ENCODE measurements around the gene TMPRSS2. TPM values are rescaled to one million over a fixed set of nuclear protein-coding genes. Genes with fewer than 3 reads are reported as not detected.

Gene TMPRSS2
- total RNA-seq, 1 donor from 2014 or later, result 0.12 TPM

DNA sequence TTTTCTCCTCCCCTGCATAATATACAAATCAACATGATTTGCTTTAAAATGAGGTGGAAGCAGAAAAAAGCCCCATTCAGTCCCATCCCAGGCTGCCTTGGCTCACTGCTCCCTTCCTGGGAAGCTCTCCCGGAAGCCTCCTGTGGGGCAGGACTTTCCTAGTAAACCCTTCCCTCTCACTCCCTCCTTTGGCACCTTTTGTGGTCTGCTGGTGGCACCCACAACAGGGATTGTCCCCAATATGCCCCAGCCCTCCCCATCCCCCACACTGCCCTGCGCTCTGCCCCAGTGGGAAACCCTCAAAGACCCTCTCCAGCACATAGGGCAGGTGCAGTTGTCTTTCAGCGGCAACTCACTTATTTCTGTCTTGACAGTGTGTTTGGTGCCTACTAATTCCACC is 1.8 kb upstream of the TMPRSS2 start:
- no peak overlapping the region for H3K27ac Mint-ChIP-seq (ENCODE audit: unreplicated experiment)
- no peaks in the 10 kb centered on the region for H3K9me3 Mint-ChIP-seq (ENCODE audit: low read depth)
- H3K4me1 Mint-ChIP-seq (ENCODE audit: low read depth), result peaks cover 8% of the 10 kb centered on the region
- DNase-seq (ENCODE audit: low spot score), result no peak
- H3K27me3 Mint-ChIP-seq (ENCODE audit: low read depth), result peaks cover 43% of the 10 kb centered on the region
- H3K4me3 Mint-ChIP-seq (ENCODE audit: unreplicated experiment), result no peak overlapping the region
- TF ChIP-seq, protein P1, sequence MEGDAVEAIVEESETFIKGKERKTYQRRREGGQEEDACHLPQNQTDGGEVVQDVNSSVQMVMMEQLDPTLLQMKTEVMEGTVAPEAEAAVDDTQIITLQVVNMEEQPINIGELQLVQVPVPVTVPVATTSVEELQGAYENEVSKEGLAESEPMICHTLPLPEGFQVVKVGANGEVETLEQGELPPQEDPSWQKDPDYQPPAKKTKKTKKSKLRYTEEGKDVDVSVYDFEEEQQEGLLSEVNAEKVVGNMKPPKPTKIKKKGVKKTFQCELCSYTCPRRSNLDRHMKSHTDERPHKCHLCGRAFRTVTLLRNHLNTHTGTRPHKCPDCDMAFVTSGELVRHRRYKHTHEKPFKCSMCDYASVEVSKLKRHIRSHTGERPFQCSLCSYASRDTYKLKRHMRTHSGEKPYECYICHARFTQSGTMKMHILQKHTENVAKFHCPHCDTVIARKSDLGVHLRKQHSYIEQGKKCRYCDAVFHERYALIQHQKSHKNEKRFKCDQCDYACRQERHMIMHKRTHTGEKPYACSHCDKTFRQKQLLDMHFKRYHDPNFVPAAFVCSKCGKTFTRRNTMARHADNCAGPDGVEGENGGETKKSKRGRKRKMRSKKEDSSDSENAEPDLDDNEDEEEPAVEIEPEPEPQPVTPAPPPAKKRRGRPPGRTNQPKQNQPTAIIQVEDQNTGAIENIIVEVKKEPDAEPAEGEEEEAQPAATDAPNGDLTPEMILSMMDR (IDR thresholded peaks at IDR 0.05), result no peak
- no peaks in the 10 kb centered on the region for H3K36me3 Mint-ChIP-seq (ENCODE audit: low read depth)

- TF ChIP-seq, protein P1 (IDR thresholded peaks at IDR 0.05), result no peak
- Mint-ChIP-seq H3K27me3 (ENCODE audit: low read depth) (peaks cover 47% of the 10 kb centered on the region), H3K27ac (ENCODE audit: unreplicated experiment) (no peak overlapping the region), H3K4me3 (ENCODE audit: unreplicated experiment) (no peak overlapping the region), H3K4me1 (ENCODE audit: low read depth) (peaks cover 8% of the 10 kb centered on the region), H3K36me3 (ENCODE audit: low read depth) (no peaks in the 10 kb centered on the region), H3K9me3 (ENCODE audit: low read depth) (no peaks in the 10 kb centered on the region)
- DNase-seq (ENCODE audit: low spot score), result no peak
These were observed 1.2 kb upstream of the TMPRSS2 start for GRCh38 chr21:41509145-41509496.

GRCh38 chr21:41508415-41509144 is 622 bp upstream of the TMPRSS2 start:
- peaks cover 8% of the 10 kb centered on the region for H3K4me1 Mint-ChIP-seq (ENCODE audit: low read depth)
- H3K9me3 Mint-ChIP-seq (ENCODE audit: low read depth), result no peaks in the 10 kb centered on the region
- TF ChIP-seq, protein P1 (IDR thresholded peaks at IDR 0.05), result no peak
- no peak overlapping the region for H3K4me3 Mint-ChIP-seq (ENCODE audit: unreplicated experiment)
- no peak for DNase-seq (ENCODE audit: low spot score)
- no peak overlapping the region for H3K27ac Mint-ChIP-seq (ENCODE audit: unreplicated experiment)
- peaks cover 50% of the 10 kb centered on the region for H3K27me3 Mint-ChIP-seq (ENCODE audit: low read depth)
- H3K36me3 Mint-ChIP-seq (ENCODE audit: low read depth), result no peaks in the 10 kb centered on the region

DNA sequence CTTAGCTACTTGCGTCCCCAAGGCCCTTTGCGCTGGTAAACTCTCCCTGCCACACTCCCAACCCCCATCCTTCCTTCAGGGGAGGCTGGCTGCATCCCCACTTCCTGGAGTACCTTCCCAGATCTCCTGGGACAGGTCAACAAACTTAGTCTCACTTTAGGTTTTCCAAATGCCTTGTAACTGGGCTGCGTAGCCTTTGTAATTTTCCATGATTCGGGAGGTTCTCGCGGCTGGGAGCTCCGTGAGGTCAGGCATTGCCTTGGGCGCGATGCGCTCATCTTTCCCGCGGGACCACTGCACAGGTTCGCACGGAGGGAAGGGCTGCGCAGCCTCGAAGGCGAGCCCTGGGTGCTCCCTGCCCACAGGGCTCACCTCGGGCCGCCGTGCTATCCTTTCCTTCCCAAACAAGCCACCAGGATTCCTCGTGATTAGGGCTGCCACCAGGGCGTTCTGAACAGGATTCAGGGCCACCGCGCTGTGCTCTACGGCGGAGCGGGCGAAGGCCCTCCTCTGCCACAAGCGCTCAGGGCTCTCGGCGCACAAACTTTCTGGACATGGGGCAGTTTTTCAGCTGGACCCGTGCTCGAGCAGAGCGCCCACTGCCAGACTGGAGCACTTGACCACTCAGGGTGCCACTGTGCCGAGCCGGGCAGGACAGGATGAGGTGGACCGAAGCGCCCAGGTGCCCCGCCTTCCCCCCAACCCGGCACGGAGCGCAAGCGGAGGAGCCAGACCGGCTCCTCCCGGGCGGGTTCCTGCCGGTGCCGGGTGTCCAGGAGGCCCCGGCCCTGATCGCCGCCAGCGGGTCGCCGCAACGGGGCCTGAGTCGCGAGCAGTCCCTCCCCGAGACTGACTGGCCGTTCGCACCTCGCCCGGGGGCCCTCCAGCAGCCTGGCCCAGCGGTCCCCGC is 1.1 kb downstream of the TMPRSS2 start:
- DNase-seq (ENCODE audit: low spot score), result no peak
- Mint-ChIP-seq H3K36me3 (ENCODE audit: low read depth) (no peaks in the 10 kb centered on the region), H3K27ac (ENCODE audit: unreplicated experiment) (no peak overlapping the region), H3K4me3 (ENCODE audit: unreplicated experiment) (peak overlapping the region; percentile 62), H3K4me1 (ENCODE audit: low read depth) (peaks cover 8% of the 10 kb centered on the region), H3K9me3 (ENCODE audit: low read depth) (no peaks in the 10 kb centered on the region), H3K27me3 (ENCODE audit: low read depth) (peaks cover 54% of the 10 kb centered on the region)
- TF ChIP-seq, protein P1 (IDR thresholded peaks at IDR 0.05), result no peak

DNA sequence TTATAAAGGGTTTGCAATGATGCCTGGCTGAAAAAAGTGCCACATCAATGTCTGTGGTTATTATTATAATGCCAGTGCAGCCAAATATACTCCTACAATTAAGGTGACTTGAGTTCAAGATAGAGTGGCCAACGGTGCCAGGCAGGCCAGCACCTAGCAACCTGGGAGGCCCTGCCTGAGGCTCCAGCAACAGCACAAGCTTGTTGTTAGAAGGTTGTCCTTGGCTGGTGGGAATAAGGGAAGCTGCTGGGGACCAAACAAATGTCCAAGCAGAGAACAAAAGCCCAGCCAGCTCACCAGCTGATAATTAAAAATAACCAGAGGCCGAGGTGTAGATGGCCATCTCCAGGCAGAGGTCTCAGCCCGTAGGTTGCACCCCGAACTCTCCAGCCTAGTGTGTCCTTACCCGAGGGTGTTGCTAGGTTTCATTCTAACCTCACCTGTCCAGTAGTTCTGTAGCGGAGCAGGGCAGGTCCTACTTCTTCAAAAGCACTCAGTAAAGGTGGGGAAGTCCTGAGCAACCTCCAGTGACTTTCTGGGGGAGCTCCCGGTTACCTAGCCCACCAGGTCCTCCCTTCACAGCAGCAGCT is 1.9 kb downstream of the TMPRSS2 start:
- no peak for DNase-seq (ENCODE audit: low spot score)
- TF ChIP-seq, protein P1 (IDR thresholded peaks at IDR 0.05), result no peak
- Mint-ChIP-seq H3K9me3 (ENCODE audit: low read depth) (no peaks in the 10 kb centered on the region), H3K4me1 (ENCODE audit: low read depth) (peaks cover 8% of the 10 kb centered on the region), H3K27ac (ENCODE audit: unreplicated experiment) (no peak overlapping the region), H3K36me3 (ENCODE audit: low read depth) (no peaks in the 10 kb centered on the region), H3K4me3 (ENCODE audit: unreplicated experiment) (no peak overlapping the region), H3K27me3 (ENCODE audit: low read depth) (peaks cover 51% of the 10 kb centered on the region)
